Measurements from ENCODE around the gene WASF1.

GRCh38 chr6:110101885-110102284 lies 77.6 kb downstream of the WASF1 start:
- TF ChIP-seq EZH2phosphoT487 (IDR thresholded peaks at IDR 0.05; ENCODE audit: insufficient read depth, low read depth) (no peak), EZH2 (IDR thresholded peaks at IDR 0.05; ENCODE audit: insufficient read depth, poor library complexity, severe bottlenecking) (no peak)
